GM12873 (cell line): ENCODE measurements around the gene SLX4IP.

ENCODE experiments used
- CTCF ChIP-seq: IDR thresholded peaks from 2 replicates; pipeline ENCODE4 v1.5.1; 2012; ENCODE audit warnings: low read depth, mild to moderate bottlenecking, moderate library complexity, low read length, control low read depth; ENCODE audit not compliant: insufficient read depth; ENCODE audit errors: missing control alignments

Gene SLX4IP

DNA sequence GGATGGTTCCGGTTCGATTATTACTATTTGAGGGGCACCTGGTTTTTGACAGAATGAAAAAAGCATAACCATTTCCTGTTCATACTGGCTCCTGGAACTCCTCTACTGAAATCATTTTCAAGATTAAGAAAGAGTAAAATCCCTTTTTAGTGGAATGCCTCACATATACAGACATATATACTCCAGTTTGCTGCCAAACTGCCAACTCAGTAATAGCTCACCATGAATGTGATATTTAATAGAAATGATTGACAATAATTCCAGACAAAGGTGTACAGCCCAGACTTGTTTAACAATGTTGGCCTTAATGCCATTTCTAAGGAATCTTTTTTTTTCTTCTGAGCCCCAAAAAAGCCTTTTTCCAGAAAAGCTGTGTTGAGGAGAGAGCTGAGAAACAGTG, 145.6 kb downstream of the SLX4IP start:
- TF ChIP-seq CTCF: no peak

DNA sequence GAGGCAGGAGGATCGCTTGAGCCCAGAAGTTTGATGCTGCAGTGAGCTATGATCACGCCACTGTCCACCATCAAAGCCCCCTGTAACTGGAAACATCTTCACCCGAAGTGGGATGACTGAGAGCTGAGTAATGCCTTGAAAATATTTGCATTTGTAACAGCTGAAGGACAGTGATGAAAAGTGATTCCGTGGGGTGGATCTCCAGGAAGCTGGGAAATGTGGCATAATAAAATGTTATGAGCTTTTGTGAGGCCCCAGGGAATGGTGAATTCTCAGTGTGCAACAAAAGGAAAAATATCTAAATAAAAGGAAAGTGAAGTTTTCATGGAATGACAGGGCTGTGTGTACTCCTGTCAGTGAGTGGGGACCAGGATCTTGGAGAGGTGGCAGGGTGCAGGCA, 146.7 kb downstream of the SLX4IP start:
- TF ChIP-seq CTCF: no peak

GRCh38 chr20:10584371-10584770, 149.3 kb downstream of the SLX4IP start:
- TF ChIP-seq CTCF: no peak

DNA sequence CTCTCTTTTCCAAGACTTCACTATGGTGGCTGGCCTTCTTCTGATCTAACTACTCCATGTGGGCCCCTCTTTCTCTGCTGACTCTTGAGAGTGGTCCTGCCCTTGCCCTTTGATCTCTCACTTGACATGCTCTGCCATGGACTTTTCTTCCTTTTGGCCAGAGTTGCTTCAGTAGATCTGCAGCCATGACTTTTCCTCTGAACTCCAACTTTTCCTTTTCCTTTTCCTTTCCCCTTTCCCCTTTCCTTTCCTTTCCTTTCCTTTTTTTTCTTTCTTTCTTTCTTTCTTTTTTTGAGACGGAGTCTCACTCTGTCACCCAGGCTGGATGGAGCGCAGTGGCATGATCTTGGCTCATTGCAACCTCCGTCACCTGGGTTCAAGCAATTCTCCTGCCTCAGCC, 150.2 kb downstream of the SLX4IP start:
- TF ChIP-seq CTCF: no peak

GRCh38 chr20:10586296-10586695, 151.2 kb downstream of the SLX4IP start:
- TF ChIP-seq CTCF: no peak

DNA sequence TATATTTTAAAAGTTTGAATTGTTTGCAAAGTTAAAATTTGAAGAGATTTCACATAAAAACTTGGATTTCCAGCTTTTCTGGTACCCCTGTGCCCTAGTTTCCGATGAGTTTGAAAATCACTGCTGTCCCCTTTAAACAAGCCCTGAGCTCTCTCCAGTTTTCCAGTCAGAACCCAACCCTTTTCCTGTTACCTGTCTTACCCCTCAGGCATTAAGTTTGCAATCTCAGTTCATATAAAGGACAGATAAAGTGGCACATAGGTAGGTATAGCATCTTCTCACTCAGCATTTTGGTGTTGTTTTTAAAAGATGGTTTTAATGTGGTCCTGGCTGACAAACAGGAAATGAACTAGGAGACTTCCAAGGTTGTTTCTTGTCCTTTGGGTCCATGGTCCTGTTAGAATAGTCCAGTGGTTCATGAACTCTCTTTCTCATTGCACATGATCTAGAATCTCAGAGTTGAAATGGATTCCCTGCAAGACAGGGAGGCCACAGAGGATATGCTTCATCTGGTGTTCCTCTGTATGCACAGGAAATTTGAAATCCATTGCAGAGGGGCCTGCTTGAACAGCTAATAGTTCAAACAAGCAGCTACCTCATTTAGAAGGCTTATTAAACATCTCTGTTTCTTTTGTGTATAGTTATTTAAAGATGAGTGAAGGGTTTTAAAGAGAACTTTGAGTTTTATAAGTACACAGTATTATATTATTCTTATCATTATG, 156.0 kb downstream of the SLX4IP start:
- no peak for TF ChIP-seq CTCF

- TF ChIP-seq CTCF: no peak
Measured at GRCh38 chr20:10591946-10592521, 156.9 kb downstream of the SLX4IP start.
